ENCODE measurements around the gene DCHS2. TPM values are rescaled to one million over a fixed set of nuclear protein-coding genes. Genes with fewer than 3 reads are reported as not detected.

DCHS2 gene
- polyA plus RNA-seq (ENCODE audit: insufficient read length in 10 of 10) = 10 to 100 TPM in 3 of 10 donors, 1 to 10 TPM in 7; 6.4 to 20.4 (median 8.6) TPM
- long read RNA-seq, donor 1 = 0 reads
- long read RNA-seq, donor 2, partial matches to known transcripts = 0 of 1 reads
- long read RNA-seq, donor 2, other reads (novel, unspliced or antisense) = 0 of 1 reads
- long read RNA-seq, donor 3 = 0 reads
- long read RNA-seq, donor 4, partial matches to known transcripts = 0 of 1 reads
- long read RNA-seq, donor 4, other reads (novel, unspliced or antisense) = 0 of 1 reads
- long read RNA-seq, donor 5 = 0 reads
- long read RNA-seq, donor 6 = 0 reads
- long read RNA-seq, donor 7 = 0 reads
- long read RNA-seq, donor 8 = 0 reads
- long read RNA-seq, donor 9 = 0 reads

DNA sequence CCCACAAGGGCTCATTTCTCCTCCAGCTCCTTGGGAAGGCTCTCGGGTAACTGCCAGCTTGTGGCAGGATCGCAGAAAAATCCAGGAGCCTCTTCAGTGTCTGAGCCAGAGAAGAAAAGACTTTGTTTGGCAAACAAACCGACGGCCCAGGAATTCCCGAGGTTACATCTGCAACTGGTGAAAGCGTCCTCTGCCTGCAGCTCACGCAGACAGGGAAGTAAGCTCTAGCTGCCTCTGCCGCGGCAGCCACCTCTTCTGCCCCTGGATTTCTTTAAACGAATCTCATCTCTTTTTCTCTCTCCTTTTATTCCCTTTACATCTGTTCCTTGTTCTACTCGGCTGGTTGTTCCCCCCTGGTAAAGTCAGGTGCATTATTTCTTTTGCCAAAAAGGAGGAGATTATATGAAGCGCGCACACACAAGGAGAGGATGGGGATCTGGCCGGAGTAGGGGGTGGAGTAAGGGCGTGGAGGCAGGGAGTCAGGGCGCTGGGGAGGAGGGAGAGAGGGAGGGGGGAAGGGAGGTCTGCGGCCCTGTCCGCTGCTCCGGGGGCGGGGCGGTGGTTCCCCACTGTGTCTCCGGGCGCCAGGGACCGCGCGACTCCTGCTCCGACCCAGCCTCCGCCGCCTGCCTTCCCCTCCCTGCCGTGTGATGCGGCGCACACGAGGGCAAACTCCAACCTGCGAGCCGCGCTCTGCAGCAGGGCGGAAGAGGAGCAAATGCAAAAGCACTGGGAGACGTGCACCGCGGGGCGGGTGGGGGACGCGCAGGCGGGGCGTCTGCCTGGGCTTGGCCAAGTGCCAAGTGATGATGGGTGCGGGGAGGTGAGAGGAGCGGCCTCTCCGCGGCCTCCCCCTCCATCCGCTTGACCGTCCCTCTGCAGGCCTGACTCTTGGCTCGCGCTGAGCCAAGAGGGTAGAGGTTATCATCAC lies at the start of gene DCHS2:
DCHS2 (minus strand) TSS at position 459 of the 931 bp plus-strand sequence; CDS start at position 15, 444 bp downstream.
- DNase-seq = peak; percentile 54 to 92 (median 70)

- DNase-seq = no peak
These were observed 42.7 kb upstream of the DCHS2 start for GRCh38 chr4:154534296-154534695.

DNA sequence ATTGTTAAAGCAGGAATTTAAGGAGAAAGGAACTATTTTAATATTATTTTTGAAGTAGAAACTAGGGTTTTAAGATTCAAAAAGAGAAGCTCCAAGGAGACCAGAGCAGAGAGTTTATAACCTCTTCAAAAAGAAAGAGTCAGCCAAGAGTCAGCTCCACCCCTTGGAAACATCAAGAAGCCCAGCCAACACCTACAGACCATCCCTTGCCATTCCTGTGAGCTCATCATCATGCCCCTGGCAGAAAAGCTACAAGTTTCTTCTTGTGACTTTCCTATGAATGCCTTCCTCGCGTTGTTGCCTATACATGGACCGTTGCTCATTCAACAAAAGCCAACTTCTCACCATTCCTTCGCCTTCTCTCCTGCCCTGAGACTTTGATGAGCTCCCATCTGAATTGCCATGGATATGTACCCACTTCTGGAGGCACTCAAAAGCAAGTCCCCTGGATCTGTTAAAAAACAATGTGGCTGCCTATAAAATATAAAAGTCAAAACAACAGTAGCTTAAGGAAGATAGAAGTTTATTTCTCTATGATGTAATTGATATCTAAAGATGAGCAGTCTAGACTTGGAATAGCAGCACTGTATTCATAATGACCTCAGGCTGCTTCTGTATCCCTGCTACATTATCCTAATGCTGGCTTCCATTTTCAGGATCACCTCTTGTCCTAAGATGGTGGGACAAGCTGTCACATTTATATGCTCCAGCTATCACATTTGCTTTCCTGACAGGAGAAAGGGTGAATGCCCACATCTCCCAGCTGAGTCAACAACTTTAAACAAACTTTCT lies 38.3 kb upstream of the DCHS2 start:
- no peak for DNase-seq

DNA sequence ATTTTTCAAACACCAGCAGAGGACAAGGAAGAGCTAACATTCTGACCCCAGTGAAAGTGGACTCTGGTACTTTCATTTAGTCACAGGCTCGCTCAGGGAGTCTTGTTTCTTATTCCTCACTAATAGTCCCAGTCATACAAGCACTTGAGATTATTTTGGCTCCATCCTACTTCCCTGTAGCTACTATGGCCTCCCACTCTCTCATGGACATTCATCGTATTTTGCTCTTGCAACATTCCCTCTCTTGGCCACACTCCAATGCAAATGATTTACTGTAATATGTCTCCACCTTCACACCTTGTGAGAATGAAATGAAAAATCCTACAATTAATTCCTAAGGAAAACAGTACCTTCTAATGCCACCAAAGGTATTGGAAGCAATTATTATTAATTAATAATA lies 37.3 kb upstream of the DCHS2 start:
- no peak for DNase-seq

- DNase-seq = no peak
These were observed 35.7 kb upstream of the DCHS2 start for GRCh38 chr4:154527308-154527707.

DNA sequence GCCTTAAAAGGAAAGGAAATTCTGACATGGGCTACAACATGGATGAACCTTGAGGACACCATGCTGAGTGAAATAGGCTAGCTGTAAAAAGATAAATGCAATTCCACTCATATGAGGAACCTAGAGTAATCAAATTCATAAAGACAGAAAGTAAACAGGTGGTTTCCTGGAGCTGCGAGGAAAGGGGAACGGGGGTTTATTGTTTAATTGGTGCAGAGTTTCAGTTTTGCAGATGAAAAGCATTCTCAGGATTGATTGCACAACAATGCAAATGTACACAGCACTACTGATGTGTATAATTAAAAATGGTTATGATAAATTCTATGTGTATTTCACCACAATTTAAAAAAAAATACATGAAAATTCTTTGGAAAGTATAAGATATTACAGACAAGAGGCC lies 34.6 kb upstream of the DCHS2 start:
- no peak for DNase-seq

- DNase-seq = no peak
These were observed 30.0 kb upstream of the DCHS2 start for GRCh38 chr4:154521607-154522006.

GRCh38 chr4:154519214-154519613 lies 27.6 kb upstream of the DCHS2 start:
- no peak for DNase-seq

GRCh38 chr4:154517591-154517990 lies 26.0 kb upstream of the DCHS2 start:
- no peak for DNase-seq

DNA sequence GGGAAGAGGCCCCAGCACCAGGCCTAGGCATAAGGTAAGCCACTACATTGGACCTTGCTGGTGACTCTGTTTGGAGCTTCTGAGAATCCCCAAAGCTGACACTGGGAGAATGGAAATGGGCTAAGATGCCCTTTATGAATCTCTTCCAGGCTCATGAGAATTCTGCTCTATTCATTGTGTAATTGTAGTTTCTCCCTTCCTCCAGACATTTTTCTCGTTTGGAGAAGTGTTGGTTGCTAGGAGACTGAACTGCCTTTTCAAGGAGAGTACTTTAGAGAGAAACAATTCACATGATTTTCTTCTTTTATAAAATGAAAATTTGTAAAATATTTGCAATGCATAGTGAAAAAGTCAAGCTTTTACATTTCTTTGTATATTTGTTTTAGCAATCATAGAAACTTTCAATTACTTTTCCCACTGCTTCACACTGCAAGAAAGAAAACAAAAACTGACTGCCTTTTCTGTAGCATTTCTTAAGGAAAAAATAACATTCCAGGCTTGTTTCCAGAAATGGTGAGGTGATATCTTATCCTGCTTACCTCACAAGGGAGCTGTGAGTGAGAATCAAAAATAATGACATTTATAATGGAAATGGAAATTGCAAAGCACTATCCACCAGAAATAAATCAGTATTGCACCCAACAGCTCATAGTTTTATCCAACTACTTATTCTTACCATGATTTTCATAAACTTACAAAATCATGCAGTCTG lies 24.9 kb upstream of the DCHS2 start:
- peak in 2 of 3 donors; percentile 33 to 64 for DNase-seq

DNA sequence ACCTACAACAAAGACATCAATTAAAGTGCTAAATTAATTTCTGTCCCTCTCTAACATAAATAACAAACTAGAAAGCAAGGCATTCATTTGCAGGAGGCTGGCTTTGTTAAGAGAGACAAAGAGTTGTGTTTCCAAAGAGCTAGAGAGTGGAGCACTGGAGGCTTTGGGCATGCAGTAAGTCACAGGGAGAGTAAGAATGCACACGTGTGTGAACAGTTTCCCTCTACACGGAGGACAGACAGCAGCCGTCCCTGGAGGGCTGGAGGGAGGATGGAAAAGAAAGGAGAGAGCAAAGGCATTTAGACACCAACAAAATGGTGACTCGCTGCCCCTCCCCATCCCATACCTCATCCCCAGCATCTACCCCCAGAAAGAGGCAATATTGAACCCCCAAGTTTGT lies 20.4 kb upstream of the DCHS2 start:
- DNase-seq = no peak

- DNase-seq = no peak
These were observed 19.9 kb upstream of the DCHS2 start for GRCh38 chr4:154511548-154511947.

GRCh38 chr4:154507156-154507555 lies 15.6 kb upstream of the DCHS2 start:
- DNase-seq = no peak

DNA sequence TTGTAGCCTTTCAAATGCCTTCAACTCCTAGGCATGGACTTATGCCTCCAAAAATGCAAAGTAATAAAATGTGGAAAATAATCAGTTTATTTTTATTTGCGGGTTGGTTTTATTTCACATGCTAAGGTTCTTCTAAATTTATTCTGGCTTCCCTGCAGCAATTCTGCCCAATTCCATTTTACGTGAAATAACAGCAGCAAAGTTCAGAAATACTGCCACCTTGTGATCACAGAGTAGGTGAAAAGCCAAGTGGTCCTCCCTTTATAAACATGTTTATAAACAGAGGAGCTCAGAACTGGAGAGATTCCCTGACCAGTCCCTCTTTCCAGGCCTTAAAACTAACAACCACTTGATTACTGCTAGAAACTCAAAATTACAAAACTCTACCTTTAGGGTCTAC lies 14.7 kb upstream of the DCHS2 start:
- peak; percentile 52 to 81 (median 72) for DNase-seq

- DNase-seq = no peak
These were observed 12.0 kb upstream of the DCHS2 start for GRCh38 chr4:154503598-154503997.

- DNase-seq = peak in 2 of 3 donors; percentile 27 to 53
These were observed 10.5 kb upstream of the DCHS2 start for GRCh38 chr4:154502111-154502510.

GRCh38 chr4:154497889-154498288 lies 6.3 kb upstream of the DCHS2 start:
- DNase-seq = peak in 2 of 3 donors; percentile 53 to 68

DNA sequence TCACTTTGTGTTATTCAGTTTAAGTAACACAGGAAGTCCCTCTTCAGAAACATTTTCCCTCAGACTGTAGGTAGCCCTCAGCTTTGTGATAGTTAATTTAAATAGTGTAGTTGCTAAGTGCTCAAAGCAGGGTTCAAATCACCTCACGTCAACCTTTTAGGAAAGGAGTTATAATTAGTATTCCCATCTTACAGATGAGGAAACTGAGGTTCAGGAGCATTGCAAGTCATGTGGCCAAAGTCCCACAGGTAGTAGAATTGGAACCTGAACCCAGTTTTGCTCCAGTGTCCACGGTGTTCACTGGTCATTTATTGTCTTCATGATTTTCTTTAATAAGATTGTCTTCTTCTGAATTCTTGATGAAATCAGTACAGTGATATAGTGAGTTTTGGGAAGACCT lies 4.3 kb upstream of the DCHS2 start:
- no peak for DNase-seq

GRCh38 chr4:154492288-154492687 lies 689 bp upstream of the DCHS2 start:
- DNase-seq = no peak

DNA sequence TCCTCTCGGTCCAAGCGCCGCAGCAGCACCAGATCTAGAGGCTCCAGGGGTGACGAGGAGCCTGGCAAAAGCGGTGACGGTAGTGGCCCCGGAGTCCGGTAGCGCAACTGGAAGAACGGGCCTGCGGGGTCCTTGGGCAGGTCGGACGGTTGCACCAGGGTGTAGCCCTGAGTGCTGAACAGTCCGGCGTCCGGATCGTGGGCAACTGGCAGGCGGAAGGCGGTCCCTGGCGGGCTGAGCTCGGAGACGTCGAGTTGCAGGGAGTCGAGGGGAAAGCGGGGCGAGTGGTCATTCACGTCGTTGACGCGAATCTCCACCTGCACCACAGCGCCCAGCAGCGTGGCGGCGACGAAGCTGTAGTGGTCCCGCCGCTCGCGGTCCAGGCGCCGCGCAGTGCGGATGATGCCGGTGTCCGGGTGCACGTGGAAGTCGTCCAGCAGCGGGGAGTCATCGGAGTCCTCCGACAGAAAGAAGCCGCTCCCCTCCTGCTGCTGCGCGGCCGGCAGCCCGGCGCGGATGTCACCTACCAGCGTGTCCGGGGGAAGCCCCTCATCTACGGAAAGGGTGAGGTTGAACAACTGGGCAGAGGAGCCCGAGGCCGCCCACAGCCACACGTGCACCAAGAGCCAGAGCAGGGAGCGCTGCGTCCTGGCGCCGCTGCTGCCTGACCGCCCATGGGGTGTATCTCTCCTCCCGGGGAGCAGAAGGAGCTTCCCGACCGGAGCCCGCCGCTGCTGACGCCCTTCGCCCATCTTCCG lies 837 bp downstream of the DCHS2 start:
- DNase-seq = peak in 2 of 3 donors; percentile 55 to 84

- DNase-seq = peak in 2 of 3 donors; percentile 22 to 78
These were observed 1.4 kb downstream of the DCHS2 start for GRCh38 chr4:154490234-154490582.

All from muscle of back (tissue), 13 donors.